SU-DHL-6 (cell line): ENCODE data around the gene CCDC80.

Experiments used
- EZH2phosphoT487 ChIP-seq: fragments of 200-600 bp; sonication (generic), shearing (Covaris generic); conservative IDR thresholded peaks from 2 replicates; pipeline ENCODE4 v1.6.1; 2018; ENCODE audit warnings: mild to moderate bottlenecking, antibody characterized with exemption, low read length, moderate library complexity, mixed read lengths
- TF ChIP-seq, protein P1 (sequence below): fragments of 200-600 bp; sonication (generic); IDR thresholded peaks from one replicate; pipeline ENCODE4 v1.5.1; 2017; ENCODE audit warnings: antibody characterized with exemption, mild to moderate bottlenecking, low read length, moderate library complexity; ENCODE audit not compliant: insufficient read depth, poor library complexity, severe bottlenecking

DNA sequence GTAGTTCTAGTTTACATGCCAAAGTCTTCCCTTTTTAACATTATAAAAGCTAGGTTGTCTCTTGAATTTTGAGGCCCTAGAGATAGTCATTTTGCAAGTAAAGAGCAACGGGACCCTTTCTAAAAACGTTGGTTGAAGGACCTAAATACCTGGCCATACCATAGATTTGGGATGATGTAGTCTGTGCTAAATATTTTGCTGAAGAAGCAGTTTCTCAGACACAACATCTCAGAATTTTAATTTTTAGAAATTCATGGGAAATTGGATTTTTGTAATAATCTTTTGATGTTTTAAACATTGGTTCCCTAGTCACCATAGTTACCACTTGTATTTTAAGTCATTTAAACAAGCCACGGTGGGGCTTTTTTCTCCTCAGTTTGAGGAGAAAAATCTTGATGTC lies 57.8 kb downstream of the CCDC80 start:
- TF ChIP-seq, protein P1, sequence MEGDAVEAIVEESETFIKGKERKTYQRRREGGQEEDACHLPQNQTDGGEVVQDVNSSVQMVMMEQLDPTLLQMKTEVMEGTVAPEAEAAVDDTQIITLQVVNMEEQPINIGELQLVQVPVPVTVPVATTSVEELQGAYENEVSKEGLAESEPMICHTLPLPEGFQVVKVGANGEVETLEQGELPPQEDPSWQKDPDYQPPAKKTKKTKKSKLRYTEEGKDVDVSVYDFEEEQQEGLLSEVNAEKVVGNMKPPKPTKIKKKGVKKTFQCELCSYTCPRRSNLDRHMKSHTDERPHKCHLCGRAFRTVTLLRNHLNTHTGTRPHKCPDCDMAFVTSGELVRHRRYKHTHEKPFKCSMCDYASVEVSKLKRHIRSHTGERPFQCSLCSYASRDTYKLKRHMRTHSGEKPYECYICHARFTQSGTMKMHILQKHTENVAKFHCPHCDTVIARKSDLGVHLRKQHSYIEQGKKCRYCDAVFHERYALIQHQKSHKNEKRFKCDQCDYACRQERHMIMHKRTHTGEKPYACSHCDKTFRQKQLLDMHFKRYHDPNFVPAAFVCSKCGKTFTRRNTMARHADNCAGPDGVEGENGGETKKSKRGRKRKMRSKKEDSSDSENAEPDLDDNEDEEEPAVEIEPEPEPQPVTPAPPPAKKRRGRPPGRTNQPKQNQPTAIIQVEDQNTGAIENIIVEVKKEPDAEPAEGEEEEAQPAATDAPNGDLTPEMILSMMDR = no peak
- no peak for TF ChIP-seq EZH2phosphoT487
